HG02852 (cell line): ENCODE results near the gene EPG5.
"Not testable (repeated sequence)": the region's sequence is repeated elsewhere in the genome, so short reads cannot be mapped to it uniquely, and the experiment has no call there.

Experiments
- ATAC-seq: cut with Tn5 transposase; IDR thresholded peaks from one replicate; pipeline ENCODE4 v1.9.1; 2021; ENCODE audit warnings: mild to moderate bottlenecking, moderate library complexity; ENCODE audit not compliant: unreplicated experiment

EPG5 gene

GRCh38 chr18:45976974-45977373, 9.8 kb upstream of the EPG5 start:
- ATAC-seq, result no peak

- ATAC-seq, result no peak
These were observed 9.4 kb upstream of the EPG5 start for GRCh38 chr18:45976566-45976965.

- ATAC-seq, result no peak
These were observed 7.0 kb upstream of the EPG5 start for GRCh38 chr18:45974088-45974536.

GRCh38 chr18:45964913-45965312, 2.2 kb downstream of the EPG5 start:
- ATAC-seq, result not testable (repeated sequence)

GRCh38 chr18:45962866-45963265, 4.3 kb downstream of the EPG5 start:
- ATAC-seq, result no peak

- ATAC-seq, result no peak
These were observed 4.7 kb downstream of the EPG5 start for GRCh38 chr18:45962461-45962860.

- not testable (repeated sequence) for ATAC-seq
These were observed 7.6 kb downstream of the EPG5 start for GRCh38 chr18:45959484-45959883.

GRCh38 chr18:45958730-45959129, 8.4 kb downstream of the EPG5 start:
- ATAC-seq, result no peak

GRCh38 chr18:45958027-45958426, 9.1 kb downstream of the EPG5 start:
- ATAC-seq, result no peak

- ATAC-seq, result no peak
These were observed 10.0 kb downstream of the EPG5 start for GRCh38 chr18:45957100-45957499.

- no peak for ATAC-seq
These were observed 12.8 kb downstream of the EPG5 start for GRCh38 chr18:45954070-45954934.

- ATAC-seq, result no peak
These were observed 16.0 kb downstream of the EPG5 start for GRCh38 chr18:45951016-45951714.

GRCh38 chr18:45945669-45946068, 21.5 kb downstream of the EPG5 start:
- ATAC-seq, result no peak

GRCh38 chr18:45940724-45941123, 26.4 kb downstream of the EPG5 start:
- ATAC-seq, result no peak

- ATAC-seq, result no peak
These were observed 27.9 kb downstream of the EPG5 start for GRCh38 chr18:45939236-45939635.

- no peak for ATAC-seq
These were observed 28.6 kb downstream of the EPG5 start for GRCh38 chr18:45938488-45938935.

GRCh38 chr18:45935591-45936335, 31.4 kb downstream of the EPG5 start:
- no peak for ATAC-seq

GRCh38 chr18:45932708-45933107, 34.4 kb downstream of the EPG5 start:
- no peak for ATAC-seq

GRCh38 chr18:45930963-45931362, 36.2 kb downstream of the EPG5 start:
- no peak for ATAC-seq

GRCh38 chr18:45926691-45927090, 40.4 kb downstream of the EPG5 start:
- ATAC-seq, result no peak

GRCh38 chr18:45926085-45926484, 41.0 kb downstream of the EPG5 start:
- no peak for ATAC-seq
